Measurements from ENCODE around the gene HRH3.
A peak's percentile ranks its signal among the peaks of the same experiment; 100 is the strongest.

Gene HRH3

GRCh38 chr20:62197311-62197710, 22.8 kb downstream of the HRH3 start:
- DNase-seq, result no peak

GRCh38 chr20:62196286-62196685, 23.8 kb downstream of the HRH3 start:
- DNase-seq, result no peak

GRCh38 chr20:62195736-62196135, 24.3 kb downstream of the HRH3 start:
- no peak for DNase-seq

- no peak for DNase-seq
Measured at GRCh38 chr20:62195075-62195405, 25.0 kb downstream of the HRH3 start.

- no peak for DNase-seq
Measured at GRCh38 chr20:62193079-62194025, 26.7 kb downstream of the HRH3 start.

GRCh38 chr20:62192635-62193034, 27.4 kb downstream of the HRH3 start:
- DNase-seq, result no peak

GRCh38 chr20:62191781-62192559, 28.1 kb downstream of the HRH3 start:
- DNase-seq, result no peak

- no peak for DNase-seq
Measured at GRCh38 chr20:62190639-62191411, 29.3 kb downstream of the HRH3 start.

- DNase-seq, result no peak
Measured at GRCh38 chr20:62186887-62187866, 32.9 kb downstream of the HRH3 start.

GRCh38 chr20:62186096-62186426, 34.0 kb downstream of the HRH3 start:
- no peak for DNase-seq

GRCh38 chr20:62183426-62184142, 36.5 kb downstream of the HRH3 start:
- DNase-seq, result no peak

GRCh38 chr20:62182469-62183425, 37.3 kb downstream of the HRH3 start, which contains the start of gene MTG2:
TSS of gene MTG2 (plus strand) at chr20:62183028. CDS start at chr20:62193421, 10,393 bp downstream.
- peak; percentile 92 for DNase-seq

- DNase-seq, result no peak
Measured at GRCh38 chr20:62181808-62182207, 38.3 kb downstream of the HRH3 start.

GRCh38 chr20:62179162-62179504, 40.9 kb downstream of the HRH3 start:
- no peak for DNase-seq

GRCh38 chr20:62178316-62179161, 41.5 kb downstream of the HRH3 start:
- DNase-seq, result no peak

- DNase-seq, result no peak
Measured at GRCh38 chr20:62177307-62177706, 42.8 kb downstream of the HRH3 start.

- no peak for DNase-seq
Measured at GRCh38 chr20:62176866-62177265, 43.2 kb downstream of the HRH3 start.

- no peak for DNase-seq
Measured at GRCh38 chr20:62175711-62176110, 44.4 kb downstream of the HRH3 start.
